Hematopoietic multipotent progenitor cell treated with erythropoietin and hydrocortisone succinate and interleukin-3 and kit ligand, for 6 days (in vitro differentiated cells): Measurements from ENCODE around the gene ZBTB16.

ENCODE experiments used
- DNase-seq: peaks from one replicate; pipeline ENCODE4 v3.0.0-alpha.2; 2015

ZBTB16 gene, protein sequence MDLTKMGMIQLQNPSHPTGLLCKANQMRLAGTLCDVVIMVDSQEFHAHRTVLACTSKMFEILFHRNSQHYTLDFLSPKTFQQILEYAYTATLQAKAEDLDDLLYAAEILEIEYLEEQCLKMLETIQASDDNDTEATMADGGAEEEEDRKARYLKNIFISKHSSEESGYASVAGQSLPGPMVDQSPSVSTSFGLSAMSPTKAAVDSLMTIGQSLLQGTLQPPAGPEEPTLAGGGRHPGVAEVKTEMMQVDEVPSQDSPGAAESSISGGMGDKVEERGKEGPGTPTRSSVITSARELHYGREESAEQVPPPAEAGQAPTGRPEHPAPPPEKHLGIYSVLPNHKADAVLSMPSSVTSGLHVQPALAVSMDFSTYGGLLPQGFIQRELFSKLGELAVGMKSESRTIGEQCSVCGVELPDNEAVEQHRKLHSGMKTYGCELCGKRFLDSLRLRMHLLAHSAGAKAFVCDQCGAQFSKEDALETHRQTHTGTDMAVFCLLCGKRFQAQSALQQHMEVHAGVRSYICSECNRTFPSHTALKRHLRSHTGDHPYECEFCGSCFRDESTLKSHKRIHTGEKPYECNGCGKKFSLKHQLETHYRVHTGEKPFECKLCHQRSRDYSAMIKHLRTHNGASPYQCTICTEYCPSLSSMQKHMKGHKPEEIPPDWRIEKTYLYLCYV

DNA sequence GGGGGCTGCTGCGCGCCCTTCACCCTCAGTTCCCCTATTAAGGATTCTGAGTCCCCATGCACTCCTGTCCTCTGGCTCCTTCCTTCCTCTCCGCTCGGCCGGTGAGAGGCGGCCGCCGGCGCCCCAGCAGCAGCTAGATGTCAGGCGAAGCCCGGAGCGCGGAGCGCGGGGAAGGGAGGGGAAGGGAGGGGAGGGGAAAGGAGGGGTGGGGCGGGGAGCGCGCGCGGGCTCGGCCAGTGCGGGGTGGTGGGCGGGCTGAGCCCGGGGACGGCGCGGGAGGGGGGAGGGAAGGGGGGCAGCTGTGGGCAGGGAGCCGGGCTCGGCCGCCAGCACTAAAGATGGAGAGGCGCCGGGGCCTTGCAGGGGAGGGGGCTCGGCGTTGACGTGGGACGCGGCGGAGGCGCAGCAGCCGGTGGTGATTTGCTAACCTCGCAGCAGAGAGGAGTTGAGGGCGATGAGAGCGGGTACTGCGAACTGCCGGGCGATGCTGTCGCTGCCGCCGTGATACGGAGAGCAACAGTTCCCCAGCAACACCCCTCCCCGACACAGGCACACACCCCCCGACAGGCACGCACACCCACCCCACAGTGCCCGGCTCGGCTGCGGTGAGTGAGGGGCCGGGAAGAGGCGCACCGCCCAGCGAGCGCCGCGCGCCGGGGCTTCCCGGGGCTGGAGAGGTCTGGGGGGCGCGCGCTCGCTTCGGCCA, at the start of gene ZBTB16:
ZBTB16 (plus strand) TSS at position 434 of the 706 bp plus-strand sequence. CDS start 3,590 bp downstream, outside the sequence.
- peak; percentile 74 for DNase-seq

DNA sequence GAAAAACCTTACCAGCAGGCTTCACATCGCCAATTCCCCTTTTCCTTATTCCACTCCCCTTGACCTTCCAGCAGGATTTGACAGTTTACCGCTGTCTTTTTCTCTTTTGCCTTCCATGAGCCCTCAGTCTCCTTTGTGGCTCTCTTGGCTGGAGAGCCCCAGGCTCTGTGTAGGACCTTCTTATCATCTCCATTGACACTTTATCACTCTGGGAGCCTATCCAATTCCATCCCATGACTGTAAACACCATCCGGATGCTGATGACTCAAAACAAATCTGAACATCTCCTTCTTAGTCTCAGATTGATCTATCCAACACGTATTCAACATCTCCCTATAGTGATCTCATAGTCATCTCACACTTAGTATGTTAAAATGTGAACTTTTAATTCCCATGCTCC, 48.6 kb upstream of the ZBTB16 start:
- DNase-seq, result no peak

DNA sequence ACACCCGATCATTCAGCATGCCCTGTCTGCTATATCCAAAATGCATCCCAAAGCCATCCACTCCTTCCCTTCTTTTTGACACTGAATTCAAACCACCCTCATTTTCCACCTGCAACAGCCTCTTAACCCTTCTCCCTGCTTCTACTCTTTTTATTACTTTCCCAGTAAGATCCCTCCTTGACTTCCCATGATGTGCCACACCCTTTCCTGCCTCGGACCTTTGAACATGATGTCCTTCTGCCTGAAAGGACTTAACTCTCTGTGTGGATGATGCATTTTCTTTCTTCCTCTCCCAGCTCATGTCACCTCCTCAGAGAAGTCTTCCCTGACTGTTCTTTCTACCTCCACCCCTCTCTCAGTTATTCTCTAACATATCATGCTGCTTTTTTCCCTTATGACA, 48.1 kb upstream of the ZBTB16 start:
- no peak for DNase-seq

DNA sequence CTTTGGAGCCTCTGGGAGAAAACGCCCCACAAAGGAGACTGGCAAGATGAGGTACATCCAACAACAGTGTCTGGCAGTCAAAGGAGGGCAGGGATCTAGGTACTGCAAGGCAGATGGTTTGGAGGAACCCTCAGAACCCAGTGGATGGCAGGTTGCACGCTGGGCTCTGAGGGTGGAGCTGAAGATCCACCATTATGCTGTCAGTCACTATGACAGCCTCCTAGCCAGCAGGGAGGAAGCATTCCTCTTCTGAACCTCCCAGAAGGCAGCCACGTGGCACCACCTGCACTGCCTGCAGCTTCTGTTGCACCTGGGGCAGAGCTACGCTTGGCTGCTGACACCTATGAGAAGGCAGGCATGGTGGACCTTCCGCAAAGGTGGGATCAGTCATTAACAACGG, 44.4 kb upstream of the ZBTB16 start:
- no peak for DNase-seq

DNA sequence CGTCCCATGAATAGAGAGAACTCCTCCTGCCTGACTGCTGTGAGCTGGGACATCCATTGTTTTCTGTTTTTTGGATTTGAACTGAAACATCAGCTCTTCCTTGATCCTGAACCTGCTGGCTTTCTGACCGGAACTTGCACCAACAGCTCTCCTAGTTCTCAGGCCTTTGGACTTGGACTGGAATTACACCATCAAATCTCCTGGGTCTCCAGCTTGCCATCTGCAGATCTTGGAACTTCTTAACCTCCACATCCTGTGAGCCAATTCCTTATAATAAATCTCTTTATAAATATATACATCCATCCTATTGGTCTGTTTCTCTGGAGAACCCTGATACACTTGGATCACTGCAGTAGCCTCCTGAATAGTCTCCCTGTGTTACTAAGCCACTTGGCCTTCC, 42.5 kb upstream of the ZBTB16 start:
- DNase-seq, result no peak

DNA sequence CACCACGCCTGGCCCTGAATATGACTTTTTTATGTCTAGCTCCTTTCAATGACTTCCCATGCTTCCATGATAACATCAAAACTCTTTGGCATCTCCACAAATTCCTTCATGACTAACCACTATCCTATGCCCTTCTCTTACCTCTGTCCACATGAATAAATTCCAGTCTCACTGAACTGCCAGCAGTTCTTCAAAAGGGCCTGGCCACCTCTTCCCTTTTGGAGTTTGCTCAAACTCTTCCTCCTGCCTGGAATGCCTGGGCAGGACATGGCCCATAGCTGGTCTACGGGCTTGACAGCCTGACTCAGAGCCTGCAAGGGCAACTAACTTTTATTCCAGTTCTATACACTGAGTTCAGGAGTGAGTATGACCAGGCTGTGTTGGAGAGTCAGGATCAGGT, 41.8 kb upstream of the ZBTB16 start:
- no peak for DNase-seq

DNA sequence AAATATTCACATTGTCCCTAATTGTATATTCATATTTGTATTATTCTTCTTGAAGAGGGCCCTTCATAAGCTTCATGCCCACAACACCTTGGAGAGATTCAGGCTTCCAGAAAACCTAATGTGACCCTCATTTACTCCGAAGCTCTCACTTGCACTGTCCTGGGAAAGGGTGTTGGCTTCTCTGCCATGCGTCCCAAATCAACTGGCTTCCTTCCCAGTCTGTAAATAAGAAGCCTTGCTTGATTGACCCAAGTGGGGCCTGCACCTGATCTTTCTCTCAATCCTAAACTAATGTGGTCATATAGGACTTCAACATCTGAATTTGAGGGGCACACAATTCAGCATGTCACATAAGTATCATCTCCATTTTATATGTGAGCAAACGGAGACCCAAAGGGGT, 40.5 kb upstream of the ZBTB16 start:
- no peak for DNase-seq

DNA sequence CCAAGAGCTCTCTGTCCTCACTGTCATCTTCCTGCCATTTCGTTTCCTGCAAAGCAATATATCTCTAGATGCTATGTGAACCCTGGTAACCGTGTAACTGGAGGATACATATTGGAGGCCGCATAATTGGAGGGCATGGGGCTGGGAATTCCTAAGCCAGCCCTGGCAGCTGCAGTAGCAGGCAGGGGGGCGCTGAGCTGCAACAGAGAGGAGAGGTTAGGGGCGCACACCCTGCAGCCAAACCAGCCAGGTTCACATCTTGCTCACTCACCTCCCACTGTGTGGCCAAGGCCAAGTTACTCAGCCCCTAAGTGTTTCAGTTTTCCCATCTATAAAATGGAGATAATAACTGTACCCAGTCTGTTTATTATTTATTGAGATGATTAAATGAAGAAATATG, 39.9 kb upstream of the ZBTB16 start:
- no peak for DNase-seq

DNA sequence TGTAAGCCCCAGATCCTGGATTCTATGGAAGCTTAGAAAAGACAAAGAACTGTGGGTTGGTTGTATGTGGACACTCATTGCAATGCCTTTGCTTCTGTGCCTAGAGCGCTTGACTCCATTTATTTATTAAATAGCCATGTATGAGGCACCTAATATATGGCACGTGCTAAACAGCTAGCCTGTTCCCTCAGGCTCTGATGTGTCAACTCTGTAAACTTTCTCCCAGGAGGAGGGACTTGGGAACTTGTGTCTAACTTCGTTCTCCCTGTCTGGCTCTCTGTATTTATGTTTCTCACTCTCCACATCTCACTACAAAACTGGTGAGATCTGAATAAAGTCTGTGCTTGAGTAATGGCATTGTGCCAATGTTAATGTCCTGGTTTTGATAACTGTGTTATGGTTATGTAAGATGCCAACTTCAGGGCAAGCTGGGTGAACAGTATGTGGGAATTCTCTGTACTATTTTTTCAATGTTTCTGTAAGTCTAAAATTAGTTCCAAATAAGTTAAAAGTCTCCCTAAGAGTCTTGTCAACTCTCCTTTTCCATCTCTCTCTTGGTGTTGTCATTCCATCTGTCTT, 34.1 kb upstream of the ZBTB16 start:
- DNase-seq, result peak; percentile 35

DNA sequence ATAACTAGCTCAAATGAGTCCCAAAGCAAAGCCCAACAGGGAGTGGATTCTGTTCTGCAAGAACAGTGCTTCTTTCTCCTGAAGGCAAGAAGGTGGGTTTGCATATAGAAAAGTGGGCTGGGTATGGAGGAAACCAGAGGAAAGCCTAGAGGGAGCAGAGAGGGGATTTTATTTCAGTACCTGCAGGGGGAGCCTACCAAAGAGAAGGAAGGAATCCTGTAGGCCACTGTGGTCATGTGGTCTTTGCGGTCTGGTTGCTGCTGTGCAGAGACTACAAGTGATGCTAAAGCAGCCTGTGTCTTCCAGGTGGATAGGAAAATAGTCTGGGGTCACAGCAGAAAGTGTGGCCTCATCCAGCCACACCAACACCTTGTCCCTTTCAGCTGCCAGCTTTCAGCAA, 33.2 kb upstream of the ZBTB16 start:
- peak; percentile 76 for DNase-seq

DNA sequence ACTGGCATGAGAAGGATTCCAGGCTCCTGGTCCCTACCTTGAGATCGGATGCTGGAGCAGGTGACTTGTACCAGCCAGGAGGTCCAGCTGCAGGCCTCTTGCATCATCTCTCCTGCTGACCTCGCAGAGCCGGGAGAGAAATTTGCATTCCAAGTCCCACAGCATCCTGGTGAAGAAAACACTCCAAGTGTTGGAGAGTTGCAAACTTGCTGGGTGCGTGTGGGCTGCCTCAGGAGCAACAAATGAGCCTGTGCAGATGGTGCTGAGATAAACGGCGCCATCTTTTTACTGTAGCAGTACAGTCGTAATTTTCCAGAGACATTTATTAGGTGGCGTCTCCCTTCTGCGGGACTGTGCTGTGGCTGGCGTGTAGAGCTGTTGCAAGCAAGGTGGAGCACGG, 32.1 kb upstream of the ZBTB16 start:
- DNase-seq, result no peak

DNA sequence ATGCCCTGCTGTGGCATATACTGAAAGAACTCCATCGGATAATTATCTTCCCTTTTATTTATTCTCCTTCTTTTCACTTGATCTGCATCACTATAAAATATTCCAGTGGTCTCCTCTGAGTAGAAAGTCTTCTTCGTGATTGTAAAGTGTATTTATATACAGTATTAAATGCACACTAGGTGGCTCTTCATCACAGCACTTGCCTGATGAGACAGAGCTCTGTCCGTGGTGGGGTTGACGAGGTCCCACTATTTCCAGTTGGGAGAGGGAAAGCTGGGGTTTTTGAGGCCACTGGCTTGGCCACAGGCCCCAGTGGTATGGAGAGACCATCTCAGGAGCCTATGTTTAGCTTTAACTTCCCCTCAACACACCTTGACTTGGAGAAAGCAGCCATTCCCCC, 31.6 kb upstream of the ZBTB16 start:
- DNase-seq, result peak; percentile 25

DNA sequence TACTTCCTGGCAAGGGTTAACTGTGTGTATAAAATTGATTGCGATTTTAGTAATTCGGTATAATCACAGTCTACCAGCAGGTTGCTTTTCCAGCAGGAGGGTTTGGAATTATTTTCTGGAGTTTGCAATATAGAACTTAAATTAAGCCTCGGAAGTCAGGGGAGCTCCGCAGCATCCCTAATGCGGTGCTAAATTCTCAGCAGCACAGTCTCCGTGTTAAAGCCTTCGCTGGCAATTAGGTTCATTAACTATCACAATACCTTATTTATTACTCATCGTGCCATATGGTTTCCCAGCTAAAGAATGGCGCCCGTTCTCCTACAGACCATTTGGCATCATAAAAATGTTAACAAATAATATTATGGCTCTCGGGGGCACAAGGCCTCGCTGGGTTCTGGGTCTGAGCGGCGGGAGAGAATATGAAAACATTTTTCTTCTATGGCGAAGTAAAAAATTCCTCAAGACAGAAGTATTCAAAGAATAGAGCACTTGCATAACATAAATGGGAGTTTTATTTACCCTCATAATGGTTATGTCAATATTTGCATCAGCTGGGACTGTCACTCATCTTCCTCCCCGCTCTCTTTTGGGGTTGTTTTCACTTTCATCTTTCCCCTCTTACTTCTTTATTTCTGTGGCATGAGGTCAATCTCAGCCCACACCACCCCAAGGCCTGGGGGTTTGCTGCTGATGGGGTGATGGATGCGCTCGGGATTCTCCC, 28.1 kb upstream of the ZBTB16 start:
- no peak for DNase-seq

DNA sequence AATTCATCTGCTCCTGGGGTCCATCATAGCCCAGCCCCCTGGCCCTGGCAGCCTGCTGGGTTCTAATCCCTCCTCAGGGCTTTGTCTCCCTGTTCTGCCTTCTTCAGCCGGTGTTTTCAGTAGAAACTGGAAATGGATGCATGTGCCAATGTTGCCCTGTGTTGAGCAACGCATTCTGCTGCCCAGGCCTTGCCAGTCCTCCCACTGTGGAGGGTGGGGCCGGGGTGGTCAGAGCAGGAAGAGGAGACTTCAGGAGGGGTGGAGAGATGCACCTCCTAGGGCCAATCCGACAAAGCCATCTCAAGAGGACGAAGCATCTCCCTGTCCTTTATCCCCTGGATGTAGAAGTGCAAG, 27.6 kb upstream of the ZBTB16 start:
- DNase-seq, result no peak

DNA sequence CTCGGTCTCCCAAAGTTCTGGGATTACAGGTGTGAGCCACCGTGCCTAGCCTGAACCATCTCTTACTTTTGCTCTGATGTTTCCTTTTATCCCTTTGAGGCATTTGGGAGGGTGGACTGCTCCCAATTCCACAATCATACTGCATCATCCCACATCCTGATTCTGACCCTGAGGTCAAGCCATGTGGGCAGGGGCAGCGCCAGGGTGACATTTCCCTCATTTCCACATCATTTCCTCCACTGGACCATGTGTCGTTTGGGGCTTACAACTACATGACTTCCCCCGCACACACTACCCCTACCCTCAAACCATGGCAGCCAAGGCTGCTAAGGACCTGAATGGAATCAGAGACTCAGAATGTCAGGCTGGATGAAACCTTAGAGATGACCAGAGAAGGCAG, 26.4 kb upstream of the ZBTB16 start:
- DNase-seq, result no peak

DNA sequence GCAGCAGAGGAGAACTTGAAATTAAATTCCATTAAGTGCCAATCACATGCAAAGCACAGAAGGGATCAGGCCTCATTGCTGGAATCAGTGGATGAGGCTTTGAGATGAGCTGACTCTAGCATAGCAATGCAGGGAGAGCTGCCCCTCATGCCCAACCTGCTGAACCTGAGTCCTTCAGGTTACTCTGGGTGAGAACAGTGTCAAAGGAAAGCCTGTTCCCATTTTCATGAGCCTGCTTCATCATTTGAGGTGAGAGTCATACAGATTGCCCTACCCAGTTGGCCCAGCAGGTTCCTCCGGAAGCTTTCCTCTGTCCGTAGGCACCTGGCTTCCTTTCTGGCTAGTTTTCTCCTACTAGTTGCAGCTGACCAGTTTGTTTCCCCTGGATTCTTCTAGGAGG, 25.9 kb upstream of the ZBTB16 start:
- no peak for DNase-seq

DNA sequence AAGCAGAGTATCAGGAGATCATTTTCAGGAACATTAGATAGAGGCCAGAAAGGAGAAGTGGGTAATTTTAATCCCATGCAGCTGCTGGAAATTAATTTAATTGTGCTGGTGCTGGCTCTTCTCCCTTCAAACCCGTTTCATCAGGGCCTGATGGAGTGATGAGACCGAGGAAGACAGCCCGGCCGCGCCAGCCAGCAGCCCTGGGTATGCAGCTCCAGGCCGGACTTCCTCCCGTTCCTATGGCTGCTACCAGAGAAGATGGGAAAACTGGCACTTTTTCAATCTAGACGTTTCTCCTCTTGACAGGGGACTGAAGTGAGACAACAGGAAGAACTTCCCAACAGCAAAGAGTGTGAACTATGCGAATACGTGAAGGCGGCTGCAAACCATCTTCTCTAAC, 24.6 kb upstream of the ZBTB16 start:
- no peak for DNase-seq

DNA sequence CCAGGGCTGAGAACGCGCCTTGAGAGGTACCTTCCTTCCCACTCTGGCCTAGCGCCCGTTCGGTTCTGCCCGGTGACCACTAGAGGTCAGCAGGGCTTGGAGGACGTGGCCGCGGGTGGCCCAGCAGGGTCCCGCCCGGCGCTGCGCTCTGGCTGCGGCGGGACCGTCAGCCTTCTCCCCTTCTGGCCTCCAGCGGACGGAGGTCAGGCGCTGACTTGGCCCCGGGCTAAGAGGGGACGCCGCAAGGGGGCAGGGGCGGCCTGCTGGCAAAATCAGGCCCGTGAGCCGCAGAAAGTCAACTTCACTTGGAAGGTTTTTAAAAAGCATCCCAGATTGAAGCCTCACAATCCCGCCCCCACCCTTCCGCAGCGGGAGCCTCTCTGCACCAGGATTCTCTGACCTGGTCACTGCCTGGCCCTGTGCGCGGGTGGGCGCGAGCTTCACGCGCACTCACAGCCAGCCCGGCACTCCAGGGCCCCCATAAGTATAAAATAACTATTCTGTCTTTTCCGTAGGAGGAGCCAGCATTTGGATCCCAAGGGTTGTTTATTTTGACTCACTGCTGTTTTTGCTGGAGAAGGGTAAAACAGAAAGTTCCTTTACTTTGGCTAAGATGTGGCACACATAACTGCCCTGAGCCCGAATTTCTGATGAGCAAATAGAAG, 23.2 kb upstream of the ZBTB16 start:
- peak; percentile 85 for DNase-seq

DNA sequence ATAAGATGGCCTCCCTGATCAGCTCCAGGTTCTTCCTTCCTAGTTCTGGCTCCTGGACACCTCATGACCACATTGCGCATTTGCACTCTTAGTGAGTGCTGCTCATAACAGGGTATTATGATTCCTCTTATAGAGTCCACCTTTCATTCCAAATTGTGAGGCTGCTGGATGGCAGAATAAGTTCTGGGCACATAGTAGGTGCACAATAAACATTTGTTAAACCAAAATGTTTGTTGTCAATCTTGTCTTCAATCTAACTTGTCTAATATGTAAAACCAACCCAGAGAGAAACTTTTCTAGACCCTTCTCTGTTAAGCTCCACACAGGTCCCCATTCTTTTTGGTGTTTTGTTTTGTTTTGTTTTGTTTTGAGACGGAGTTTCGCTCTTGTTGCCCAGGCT, 22.6 kb upstream of the ZBTB16 start:
- DNase-seq, result no peak

DNA sequence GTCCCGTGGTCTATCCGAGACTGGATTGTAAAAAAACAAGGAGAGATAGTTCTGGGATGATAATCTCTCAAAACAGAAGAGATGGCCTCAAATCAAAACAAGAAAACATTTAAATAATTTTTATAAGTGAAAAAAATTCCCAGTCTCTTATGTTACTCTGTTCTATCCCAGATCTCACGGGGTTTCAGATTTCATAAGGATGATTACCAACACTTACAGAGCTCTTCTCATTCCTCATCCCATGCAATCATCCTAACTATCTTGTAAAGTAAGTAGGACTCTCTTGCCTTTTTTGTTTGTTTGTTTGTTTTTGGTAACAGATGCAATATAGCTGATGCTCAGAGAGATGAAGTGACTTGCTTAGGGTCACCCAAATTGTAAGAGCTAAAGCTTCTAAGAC, 20.0 kb upstream of the ZBTB16 start:
- DNase-seq, result no peak

DNA sequence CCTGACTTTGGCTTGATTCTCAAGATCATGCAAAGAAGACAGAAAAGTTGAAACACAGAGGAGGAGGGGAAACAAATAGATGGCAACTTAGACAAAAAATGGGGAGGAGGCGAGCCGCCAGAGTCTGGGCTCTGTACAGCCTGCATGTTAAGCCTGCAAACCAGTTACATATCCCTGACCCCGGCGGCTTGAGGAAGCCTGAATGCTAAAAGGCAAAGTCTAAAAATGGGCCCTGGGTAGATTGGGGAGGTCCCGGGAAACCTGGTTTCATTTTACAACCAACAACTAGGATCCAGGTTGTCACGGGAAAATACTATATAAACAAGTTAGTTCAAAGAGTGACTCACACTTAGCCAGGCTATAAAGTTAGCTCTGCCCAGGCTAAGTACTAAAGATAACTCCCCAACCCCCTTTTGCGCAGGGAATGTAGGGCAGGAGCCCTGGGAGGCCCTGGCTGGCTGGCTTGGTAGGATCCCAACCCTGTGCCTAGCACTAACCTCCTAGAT, 18.8 kb upstream of the ZBTB16 start:
- DNase-seq, result no peak

DNA sequence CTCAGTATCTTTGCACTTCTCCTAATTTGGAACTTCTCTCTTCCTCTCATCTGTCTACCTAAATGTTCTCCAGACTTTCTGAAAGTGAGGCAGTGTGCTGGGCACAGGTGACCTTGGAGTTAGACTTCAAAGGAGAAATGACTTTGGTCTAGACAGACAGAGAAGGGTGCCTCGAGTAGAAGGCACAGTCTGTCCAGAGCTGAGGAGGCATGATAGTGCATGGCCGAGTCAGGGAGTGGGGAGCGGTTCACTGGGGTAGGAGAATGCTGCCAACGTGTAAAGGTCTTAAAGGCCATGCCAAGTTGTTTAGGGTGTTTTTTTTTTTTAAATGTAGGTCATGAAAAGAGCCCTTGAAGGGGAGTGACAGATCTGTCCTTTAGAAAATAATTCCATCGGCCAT, 17.3 kb upstream of the ZBTB16 start:
- no peak for DNase-seq
